HepG2 (cell line): Measurements from ENCODE around the gene DMRTB1. TPM values are rescaled to one million over a fixed set of nuclear protein-coding genes. Genes with fewer than 3 reads are reported as not detected.

Source experiments
- BHLHE40 ChIP-seq: IDR thresholded peaks from 2 replicates; pipeline ENCODE4 v1.6.1; 2011; ENCODE audit warnings: low read length, improper control_type of control experiment
- CERS6 ChIP-seq: sonication (generic); formaldehyde crosslinking; IDR thresholded peaks from 2 replicates; pipeline ENCODE4 v1.5.0; 2020; ENCODE audit warnings: missing genetic modification reagents
- HDAC1 ChIP-seq: sonication (generic); formaldehyde crosslinking; IDR thresholded peaks from 2 replicates; pipeline ENCODE4 v1.5.1; 2020; ENCODE audit warnings: mild to moderate bottlenecking, missing genetic modification reagents
- HDAC2 ChIP-seq: sonication (generic); formaldehyde crosslinking; IDR thresholded peaks from 2 replicates; pipeline ENCODE4 v1.4.0; 2020; ENCODE audit warnings: missing genetic modification reagents
- IKZF1 ChIP-seq: fragments of 450-650 bp; IDR thresholded peaks from 2 replicates; pipeline ENCODE4 v1.7.1; 2016
- KDM2A ChIP-seq: sonication (generic); formaldehyde crosslinking; IDR thresholded peaks from 2 replicates; pipeline ENCODE4 v1.4.0; 2020; ENCODE audit warnings: low read depth, missing genetic modification reagents, borderline replicate concordance
- MXD1 ChIP-seq: sonication (generic); formaldehyde crosslinking; IDR thresholded peaks from 2 replicates; pipeline ENCODE4 v1.4.0; 2020; ENCODE audit warnings: mild to moderate bottlenecking, missing genetic modification reagents
- NFE2L2 ChIP-seq: fragments of 150-350 bp; IDR thresholded peaks from 2 replicates; pipeline ENCODE4 v1.6.1; 2014; ENCODE audit warnings: low read length
- NFKB2 ChIP-seq: sonication (generic); formaldehyde crosslinking; IDR thresholded peaks from 2 replicates; pipeline ENCODE4 v1.4.0; 2020; ENCODE audit warnings: missing genetic modification reagents, borderline replicate concordance
- NR2F1 ChIP-seq, 2 experiments: fragments of 450-650 bp in 1 of 2; formaldehyde crosslinking in 1 of 2; IDR thresholded peaks; 2 replicates each; pipeline versions ENCODE4 v1.5.0 to v1.6.1; 2016 to 2020; ENCODE audit warnings: mild to moderate bottlenecking in 1 of 2, missing compliant biosample characterization in 1 of 2, missing genetic modification reagents in 1 of 2, moderate library complexity in 1 of 2
- RAD21 ChIP-seq: fragments of 450-650 bp; formaldehyde crosslinking; IDR thresholded peaks from 2 replicates; pipeline ENCODE4 v1.5.0; 2020; ENCODE audit warnings: mild to moderate bottlenecking
- RNF2 ChIP-seq: fragments of 450-650 bp; conservative IDR thresholded peaks from 2 replicates; pipeline ENCODE4 v1.6.1; 2016; ENCODE audit warnings: low read depth
- RORA ChIP-seq: sonication (generic); formaldehyde crosslinking; IDR thresholded peaks from 2 replicates; pipeline ENCODE4 v1.5.0; 2020; ENCODE audit warnings: mild to moderate bottlenecking, missing genetic modification reagents, moderate library complexity
- SNAPC5 ChIP-seq: sonication (generic); formaldehyde crosslinking; IDR thresholded peaks from 2 replicates; pipeline ENCODE4 v1.8.1; 2023; ENCODE audit warnings: mild to moderate bottlenecking, missing genetic modification reagents, borderline replicate concordance
- UBTF ChIP-seq: sonication (generic); formaldehyde crosslinking; IDR thresholded peaks from 2 replicates; pipeline ENCODE4 v1.4.0; 2020; ENCODE audit warnings: mild to moderate bottlenecking, missing genetic modification reagents
- ZFP62 ChIP-seq: sonication (generic); formaldehyde crosslinking; IDR thresholded peaks from 2 replicates; pipeline ENCODE4 v1.4.0; 2020; ENCODE audit warnings: missing genetic modification reagents
- ZNF296 ChIP-seq: sonication (generic); formaldehyde crosslinking; conservative IDR thresholded peaks from 2 replicates; pipeline ENCODE4 v1.5.0; 2020; ENCODE audit warnings: mild to moderate bottlenecking, missing genetic modification reagents
- ZNF510 ChIP-seq: sonication (generic); formaldehyde crosslinking; IDR thresholded peaks from 2 replicates; pipeline ENCODE4 v1.4.0; 2020; ENCODE audit warnings: low read depth, mild to moderate bottlenecking, missing genetic modification reagents
- ZNF574 ChIP-seq: sonication (generic); formaldehyde crosslinking; IDR thresholded peaks from 2 replicates; pipeline ENCODE4 v1.4.0; 2020; ENCODE audit warnings: missing genetic modification reagents
- ZNF740 ChIP-seq: sonication (generic); formaldehyde crosslinking; IDR thresholded peaks from 2 replicates; pipeline ENCODE4 v1.4.0; 2020; ENCODE audit warnings: missing genetic modification reagents
- polyA plus RNA-seq, 8 experiments: library from polyadenylated mRNA; depleted of rRNA in 3 of 8; stranded (reverse) in 7 of 8; unstranded in 1 of 8; fragments of >200 nt; fragmentation: Illumina TruSeq in 4 of 8; extraction: Trizol in 4 of 8; gene quantifications; 2 replicates each; pipeline versions ENCODE4 v1.2.1 to v1.2.3, GENCODE V29; 2011 to 2016; ENCODE audit warnings: low read depth in 4 of 8, missing spikeins in 1 of 8, mixed read lengths in 1 of 8; ENCODE audit not compliant: insufficient read depth in 1 of 8
- total RNA-seq, 5 experiments: library from RNA; depleted of rRNA; stranded (reverse); fragments of >200 nt; fragmentation: Illumina TruSeq; extraction: Trizol; gene quantifications; 2 replicates each; pipeline ENCODE4 v1.2.3, GENCODE V29; 2016; ENCODE audit warnings: low read depth in 1 of 5

Gene DMRTB1
- total and polyA plus RNA-seq, 2 of the 13 experiments (the other 11 are each of a cell fraction or from before 2014, with no cell fraction given), result not detected

GRCh38 chr1:53485478-53486394 is 26.5 kb downstream of the DMRTB1 start (continued):
- TF ChIP-seq MXD1 (CRISPR knock-in tag), result no peak
- TF ChIP-seq SNAPC5 (CRISPR knock-in tag), result no peak
- no peak for TF ChIP-seq HDAC2 (CRISPR knock-in tag)
- no peak for TF ChIP-seq RORA
- TF ChIP-seq RAD21 (CRISPR knock-in tag), result peak; percentile 84
- TF ChIP-seq ZNF574, result 0 out of 2 replicates have a peak, but pooled peaks have one; percentile 30
- no peak for TF ChIP-seq CERS6 (CRISPR knock-in tag)
- TF ChIP-seq NFKB2, result peak; percentile 50; the same call in 1 of the 2 replicates
- TF ChIP-seq NR2F1 (CRISPR knock-in tag; IDR thresholded peaks at IDR 0.05), result no peak
- TF ChIP-seq ZFP62, result no peak
- no peak for TF ChIP-seq ZNF740
- no peak for TF ChIP-seq HDAC1 (CRISPR knock-in tag)
- no peak for TF ChIP-seq BHLHE40
- no peak for TF ChIP-seq ZNF296 (CRISPR knock-in tag)
- peak; percentile 58; the same call in 1 of the 2 replicates for TF ChIP-seq KDM2A (CRISPR knock-in tag)
- no peak for TF ChIP-seq NFE2L2
- no peak for TF ChIP-seq ZNF510
- TF ChIP-seq IKZF1, result no peak
- no peak for TF ChIP-seq RNF2
- 0 out of 2 replicates have a peak, but pooled peaks have one; percentile 12 for TF ChIP-seq UBTF (CRISPR knock-in tag)
